Measurements from ENCODE around the gene KCNQ1.

The KCNQ1 gene

DNA sequence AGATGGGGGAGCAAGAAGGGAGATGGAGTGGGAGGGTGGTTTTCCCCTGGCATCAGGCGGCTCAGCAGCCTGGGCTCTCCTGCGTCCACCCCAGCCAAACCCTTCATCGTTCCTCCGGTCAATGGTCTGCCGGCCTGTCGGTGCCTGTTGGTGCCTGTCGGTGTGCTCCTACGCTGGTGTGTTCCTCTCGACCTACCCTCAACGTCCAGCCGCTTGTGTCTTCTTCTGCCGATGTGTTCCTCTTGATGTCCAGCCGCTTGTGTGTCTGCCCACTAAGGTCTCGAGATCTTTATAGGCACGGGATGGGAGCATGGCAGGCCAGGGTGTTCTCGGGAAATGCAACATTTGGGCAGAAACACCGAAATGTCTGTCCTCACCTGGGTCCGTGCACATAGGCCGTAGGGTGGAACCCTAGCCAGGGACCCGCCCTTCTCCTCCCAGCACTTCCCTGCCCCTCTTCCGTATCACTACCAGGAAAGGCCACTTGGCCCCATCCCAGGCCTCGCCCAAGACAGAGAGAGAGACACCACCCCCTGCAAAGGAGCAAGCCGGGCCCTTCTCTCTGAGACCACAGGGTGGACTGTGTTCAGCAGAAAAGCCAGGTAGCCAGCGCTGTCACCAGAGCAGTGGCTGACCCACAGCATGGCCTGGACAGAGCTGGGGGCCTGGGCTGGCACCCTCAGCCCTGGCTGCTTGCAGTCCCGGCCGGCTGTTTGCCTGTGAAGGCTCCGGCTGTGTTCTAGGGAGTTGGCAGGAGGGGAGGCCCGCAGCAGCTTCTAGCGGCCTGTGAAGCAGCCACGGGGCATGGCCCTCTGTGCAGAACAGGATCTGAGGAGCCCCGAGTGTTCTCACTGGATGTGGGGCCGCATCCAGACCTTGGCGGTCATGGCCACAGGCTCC lies 316.6 kb downstream of the KCNQ1 start:
- TF ChIP-seq GATA3 (IDR thresholded peaks at IDR 0.05; ENCODE audit: low read depth, low read length) (no peak), GATA2 (IDR thresholded peaks at IDR 0.05; ENCODE audit: low read depth, low read length) (no peak)

DNA sequence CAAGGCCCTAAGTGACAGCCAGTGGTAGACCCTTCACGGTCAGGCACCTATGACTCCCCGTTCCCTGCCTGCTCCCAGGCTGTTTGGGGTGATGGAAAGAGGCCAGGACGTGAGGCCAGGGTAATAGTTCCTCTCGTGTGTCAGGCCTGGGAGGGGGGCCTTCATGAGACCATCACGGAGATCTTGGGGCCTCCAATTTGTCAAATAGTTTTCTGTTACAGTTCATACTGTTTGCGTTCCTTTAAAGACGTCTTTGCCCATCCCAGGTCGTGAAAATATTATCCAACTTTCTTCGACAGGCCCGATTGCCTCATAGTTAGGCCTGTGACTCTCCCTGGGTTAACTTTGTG lies 317.2 kb downstream of the KCNQ1 start:
- TF ChIP-seq GATA3 (IDR thresholded peaks at IDR 0.05; ENCODE audit: low read depth, low read length) (no peak), GATA2 (IDR thresholded peaks at IDR 0.05; ENCODE audit: low read depth, low read length) (no peak)

DNA sequence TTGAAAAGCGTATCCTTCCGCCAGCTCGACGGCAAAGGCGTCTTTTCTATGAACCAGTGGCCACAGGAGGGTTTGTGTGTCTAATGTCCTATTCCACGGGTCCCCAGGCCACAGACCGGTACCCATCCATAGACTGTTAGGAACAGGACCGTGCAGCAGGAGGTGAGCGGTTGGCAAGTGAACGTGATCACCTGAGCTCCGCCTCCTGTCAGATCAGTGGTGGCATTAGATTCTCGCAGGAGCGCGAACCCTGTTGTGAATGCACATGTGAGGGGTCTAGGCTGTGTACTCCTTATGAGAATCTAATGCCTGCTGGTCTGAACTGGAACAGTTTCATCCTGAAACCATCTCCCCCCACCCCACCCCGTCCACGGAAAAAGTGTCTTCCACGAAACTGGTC lies 317.6 kb downstream of the KCNQ1 start:
- no peak for TF ChIP-seq GATA3 (IDR thresholded peaks at IDR 0.05; ENCODE audit: low read depth, low read length)
- TF ChIP-seq GATA2 (IDR thresholded peaks at IDR 0.05; ENCODE audit: low read depth, low read length): no peak

GRCh38 chr11:2763984-2764383 lies 319.2 kb downstream of the KCNQ1 start:
- TF ChIP-seq GATA3 (IDR thresholded peaks at IDR 0.05; ENCODE audit: low read depth, low read length): no peak
- no peak for TF ChIP-seq GATA2 (IDR thresholded peaks at IDR 0.05; ENCODE audit: low read depth, low read length)

GRCh38 chr11:2765491-2765890 lies 320.7 kb downstream of the KCNQ1 start:
- TF ChIP-seq GATA2 (IDR thresholded peaks at IDR 0.05; ENCODE audit: low read depth, low read length): no peak
- no peak for TF ChIP-seq GATA3 (IDR thresholded peaks at IDR 0.05; ENCODE audit: low read depth, low read length)

GRCh38 chr11:2766166-2766565 lies 321.4 kb downstream of the KCNQ1 start:
- TF ChIP-seq GATA3 (IDR thresholded peaks at IDR 0.05; ENCODE audit: low read depth, low read length) (no peak), GATA2 (IDR thresholded peaks at IDR 0.05; ENCODE audit: low read depth, low read length) (no peak)

DNA sequence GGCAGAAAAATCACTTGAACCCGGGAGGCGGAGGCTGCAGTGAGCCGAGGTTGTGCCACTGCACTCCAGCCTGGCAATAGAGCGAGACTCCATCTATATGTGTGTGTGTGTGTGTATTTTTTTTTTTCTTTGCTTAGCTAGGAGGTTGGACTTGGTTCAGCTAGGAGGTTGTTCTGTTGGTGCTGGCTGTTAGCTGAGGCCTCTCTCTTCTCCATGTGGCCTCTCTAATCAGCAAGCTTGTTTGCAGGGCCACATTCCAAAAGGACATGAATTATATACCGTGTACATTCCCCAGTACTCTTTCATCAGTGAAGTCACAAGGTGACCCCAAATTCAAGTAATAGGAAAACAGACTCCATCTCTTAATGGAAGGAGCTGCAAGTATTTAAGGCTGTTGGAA lies 322.3 kb downstream of the KCNQ1 start:
- TF ChIP-seq GATA2 (IDR thresholded peaks at IDR 0.05; ENCODE audit: low read depth, low read length) (no peak), GATA3 (IDR thresholded peaks at IDR 0.05; ENCODE audit: low read depth, low read length) (no peak)

- TF ChIP-seq GATA3 (IDR thresholded peaks at IDR 0.05; ENCODE audit: low read depth, low read length): no peak
- no peak for TF ChIP-seq GATA2 (IDR thresholded peaks at IDR 0.05; ENCODE audit: low read depth, low read length)
Observed at GRCh38 chr11:2767801-2768200, 323.0 kb downstream of the KCNQ1 start.

GRCh38 chr11:2768471-2769408 lies 323.9 kb downstream of the KCNQ1 start:
- TF ChIP-seq GATA3 (IDR thresholded peaks at IDR 0.05; ENCODE audit: low read depth, low read length): no peak
- no peak for TF ChIP-seq GATA2 (IDR thresholded peaks at IDR 0.05; ENCODE audit: low read depth, low read length)

- TF ChIP-seq GATA2 (IDR thresholded peaks at IDR 0.05; ENCODE audit: low read depth, low read length): no peak
- no peak for TF ChIP-seq GATA3 (IDR thresholded peaks at IDR 0.05; ENCODE audit: low read depth, low read length)
Observed at GRCh38 chr11:2769409-2770095, 324.7 kb downstream of the KCNQ1 start.

DNA sequence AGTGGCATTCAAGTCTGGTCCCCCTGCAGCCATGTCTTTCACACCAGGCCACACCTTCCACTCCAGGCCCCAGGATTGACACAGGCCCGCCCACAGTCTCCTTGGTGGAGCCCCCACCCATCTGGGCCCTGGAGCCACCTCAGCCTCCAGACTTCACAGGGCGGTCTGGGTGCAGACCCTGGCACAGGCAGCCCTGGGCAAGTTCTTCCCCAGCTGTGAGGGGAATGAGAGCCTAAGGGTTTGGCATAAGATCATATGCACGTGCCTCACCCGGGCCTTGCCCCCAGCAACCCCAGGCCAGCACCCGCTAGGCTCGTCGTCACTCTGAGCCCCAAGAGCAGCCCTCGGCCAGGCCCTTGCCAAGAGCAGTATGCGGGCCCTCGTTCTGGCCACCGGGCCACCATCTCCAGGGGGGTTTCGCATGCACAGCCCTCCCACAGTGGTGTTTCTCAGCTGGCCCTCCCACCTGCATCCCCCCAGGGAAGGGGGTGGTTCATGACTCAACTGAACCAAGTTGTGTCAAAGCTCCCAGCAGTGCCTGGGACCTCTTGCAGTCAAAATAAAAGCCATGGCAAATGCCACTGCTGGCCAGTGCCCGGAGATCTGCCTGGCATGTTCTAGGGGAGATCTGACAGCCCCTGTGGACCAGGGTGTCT lies 325.4 kb downstream of the KCNQ1 start:
- TF ChIP-seq GATA3 (IDR thresholded peaks at IDR 0.05; ENCODE audit: low read depth, low read length) (no peak), GATA2 (IDR thresholded peaks at IDR 0.05; ENCODE audit: low read depth, low read length) (no peak)

DNA sequence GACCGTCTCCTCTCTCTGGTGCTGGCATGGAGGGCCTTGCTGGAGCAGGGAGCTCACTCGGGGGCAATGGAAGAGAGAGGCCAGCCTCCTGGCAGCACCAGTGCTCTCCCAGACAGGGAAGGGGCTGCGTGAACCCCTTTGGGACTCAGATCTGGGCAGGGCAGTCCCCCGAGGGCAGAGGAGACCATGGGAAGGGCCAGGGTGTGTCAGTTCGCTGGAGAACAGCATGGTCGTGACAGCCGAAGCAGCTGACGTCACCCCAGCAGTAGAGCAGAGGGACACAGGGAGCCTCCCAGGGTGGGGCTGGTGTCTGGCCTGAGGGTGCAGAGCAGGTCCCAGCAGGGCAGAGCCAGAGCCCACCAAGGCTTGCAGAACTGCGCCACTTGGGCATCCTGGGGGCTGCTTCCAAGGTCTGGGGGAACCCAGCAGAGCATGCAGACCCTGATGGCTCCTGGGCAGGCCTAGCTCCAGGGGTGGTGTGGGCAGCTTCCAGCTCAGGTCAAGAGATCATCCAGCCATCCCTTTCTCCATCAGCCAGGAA lies 326.0 kb downstream of the KCNQ1 start:
- no peak for TF ChIP-seq GATA3 (IDR thresholded peaks at IDR 0.05; ENCODE audit: low read depth, low read length)

DNA sequence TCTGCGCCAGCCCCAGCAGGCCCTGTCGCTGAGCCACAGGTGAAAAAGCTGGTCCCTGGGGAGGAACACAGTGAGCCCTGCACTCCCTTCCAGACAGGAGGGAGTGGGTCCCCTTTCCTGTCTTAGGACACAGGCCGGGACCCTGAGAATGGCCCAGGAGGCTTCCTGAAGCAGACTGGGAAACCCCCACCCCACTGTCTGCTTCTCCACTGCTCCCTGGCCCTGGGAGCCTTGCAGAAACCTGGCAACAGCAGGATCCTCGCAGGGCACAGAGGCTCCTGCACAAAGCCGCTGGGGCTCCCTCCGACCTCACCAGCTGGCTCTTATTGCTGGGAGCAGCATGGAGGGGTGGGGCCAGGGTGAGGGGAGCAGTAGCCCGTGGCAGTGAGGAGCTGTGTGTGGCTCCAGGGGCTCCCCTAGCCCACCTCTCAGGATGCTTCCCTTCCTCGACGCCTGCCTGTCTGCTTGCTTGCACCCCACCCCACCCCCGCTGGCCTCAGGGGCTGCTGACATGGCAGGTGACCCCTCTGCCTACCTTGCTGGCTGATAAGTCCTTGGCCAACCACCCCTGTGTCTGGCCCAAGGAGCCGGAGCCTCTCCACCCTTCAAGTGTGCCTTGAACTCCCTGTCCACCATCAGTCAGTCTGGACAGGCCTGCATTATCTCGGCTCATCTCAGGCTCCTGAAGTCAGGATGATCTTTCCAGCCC lies 327.1 kb downstream of the KCNQ1 start:
- TF ChIP-seq GATA2 (IDR thresholded peaks at IDR 0.05; ENCODE audit: low read depth, low read length) (no peak), GATA3 (IDR thresholded peaks at IDR 0.05; ENCODE audit: low read depth, low read length) (no peak)
